Measurements from ENCODE around the gene PTGDS. TPM values are rescaled to one million over a fixed set of nuclear protein-coding genes. Genes with fewer than 3 reads are reported as not detected.
"Not testable (repeated sequence)": the region's sequence is repeated elsewhere in the genome, so short reads cannot be mapped to it uniquely, and the experiment has no call there.

Gene PTGDS
- total RNA-seq, 1 donor from 2014 or later: 3.8 TPM

DNA sequence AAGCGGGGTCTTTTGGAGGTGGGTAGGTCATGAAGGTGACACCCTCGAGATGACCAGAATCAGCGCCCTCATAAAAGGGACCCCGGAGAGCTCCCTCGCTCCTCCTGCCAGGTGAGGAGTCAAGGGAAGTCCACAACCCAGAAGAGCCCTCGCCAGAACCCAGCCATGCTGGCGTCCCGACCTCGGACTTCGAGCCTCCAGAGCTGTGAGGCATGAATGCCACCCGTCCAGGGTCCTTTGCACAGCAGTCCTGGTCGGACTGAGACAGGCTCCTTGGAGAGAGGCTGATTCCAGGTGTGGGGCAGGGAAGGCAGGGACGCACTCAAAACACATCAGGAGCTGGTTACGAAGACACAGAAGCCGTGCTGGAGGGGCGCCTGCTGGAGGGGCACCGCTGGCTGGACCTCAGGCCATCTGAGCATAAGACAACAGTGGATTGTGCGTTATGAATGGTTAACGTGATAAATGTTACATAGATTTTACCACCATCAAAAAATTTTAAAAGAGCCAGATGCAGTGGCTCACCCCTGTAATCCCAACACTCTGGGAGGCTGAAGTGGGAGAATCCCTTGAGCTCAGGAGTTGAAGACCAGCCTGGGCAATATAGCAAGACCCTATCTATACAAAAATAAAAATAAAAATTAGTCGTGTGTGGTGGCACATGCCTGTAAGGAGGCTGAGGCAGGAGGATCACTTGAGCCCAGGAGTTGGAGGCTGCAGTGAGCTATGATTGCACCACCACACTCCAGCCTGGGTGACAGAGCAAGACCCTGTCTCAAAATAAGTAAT is 24.7 kb downstream of the PTGDS start:
- Histone ChIP-seq H3K27me3 (ENCODE audit: control insufficient read depth, insufficient read depth, low read length) (no peaks in the 10 kb centered on the region), H3K4me3 (ENCODE audit: low read depth, low read length) (no peak overlapping the region), H3K36me3 (ENCODE audit: control insufficient read depth, insufficient read depth, low read length) (no peaks in the 10 kb centered on the region)
- no peak for DNase-seq (ENCODE audit: low read depth)
- TF ChIP-seq, protein P1, sequence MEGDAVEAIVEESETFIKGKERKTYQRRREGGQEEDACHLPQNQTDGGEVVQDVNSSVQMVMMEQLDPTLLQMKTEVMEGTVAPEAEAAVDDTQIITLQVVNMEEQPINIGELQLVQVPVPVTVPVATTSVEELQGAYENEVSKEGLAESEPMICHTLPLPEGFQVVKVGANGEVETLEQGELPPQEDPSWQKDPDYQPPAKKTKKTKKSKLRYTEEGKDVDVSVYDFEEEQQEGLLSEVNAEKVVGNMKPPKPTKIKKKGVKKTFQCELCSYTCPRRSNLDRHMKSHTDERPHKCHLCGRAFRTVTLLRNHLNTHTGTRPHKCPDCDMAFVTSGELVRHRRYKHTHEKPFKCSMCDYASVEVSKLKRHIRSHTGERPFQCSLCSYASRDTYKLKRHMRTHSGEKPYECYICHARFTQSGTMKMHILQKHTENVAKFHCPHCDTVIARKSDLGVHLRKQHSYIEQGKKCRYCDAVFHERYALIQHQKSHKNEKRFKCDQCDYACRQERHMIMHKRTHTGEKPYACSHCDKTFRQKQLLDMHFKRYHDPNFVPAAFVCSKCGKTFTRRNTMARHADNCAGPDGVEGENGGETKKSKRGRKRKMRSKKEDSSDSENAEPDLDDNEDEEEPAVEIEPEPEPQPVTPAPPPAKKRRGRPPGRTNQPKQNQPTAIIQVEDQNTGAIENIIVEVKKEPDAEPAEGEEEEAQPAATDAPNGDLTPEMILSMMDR (IDR thresholded peaks at IDR 0.05; ENCODE audit: insufficient read depth, low read length, poor library complexity, severe bottlenecking): no peak

- H3K27me3 ChIP-seq (ENCODE audit: control insufficient read depth, insufficient read depth, low read length): no peaks in the 10 kb centered on the region
- no peak for DNase-seq (ENCODE audit: low read depth)
- H3K36me3 ChIP-seq (ENCODE audit: control insufficient read depth, insufficient read depth, low read length): no peaks in the 10 kb centered on the region
- TF ChIP-seq, protein P1 (IDR thresholded peaks at IDR 0.05; ENCODE audit: insufficient read depth, low read length, poor library complexity, severe bottlenecking): no peak
- no peak overlapping the region for H3K4me3 ChIP-seq (ENCODE audit: low read depth, low read length)
These were observed 25.3 kb downstream of the PTGDS start for GRCh38 chr9:137002646-137003041.

GRCh38 chr9:137004285-137004684 is 27.0 kb downstream of the PTGDS start:
- H3K4me3 ChIP-seq (ENCODE audit: low read depth, low read length); H3K36me3 ChIP-seq (ENCODE audit: control insufficient read depth, insufficient read depth, low read length); DNase-seq (ENCODE audit: low read depth); H3K27me3 ChIP-seq (ENCODE audit: control insufficient read depth, insufficient read depth, low read length): not testable (repeated sequence)
- TF ChIP-seq, protein P1 (IDR thresholded peaks at IDR 0.05; ENCODE audit: insufficient read depth, low read length, poor library complexity, severe bottlenecking): peak; percentile 15

- Histone ChIP-seq H3K27me3 (ENCODE audit: control insufficient read depth, insufficient read depth, low read length) (no peaks in the 10 kb centered on the region), H3K36me3 (ENCODE audit: control insufficient read depth, insufficient read depth, low read length) (no peaks in the 10 kb centered on the region), H3K4me3 (ENCODE audit: low read depth, low read length) (no peak overlapping the region)
- DNase-seq (ENCODE audit: low read depth): no peak
- TF ChIP-seq, protein P1 (IDR thresholded peaks at IDR 0.05; ENCODE audit: insufficient read depth, low read length, poor library complexity, severe bottlenecking): no peak
These were observed 29.1 kb downstream of the PTGDS start for GRCh38 chr9:137006116-137007003.

DNA sequence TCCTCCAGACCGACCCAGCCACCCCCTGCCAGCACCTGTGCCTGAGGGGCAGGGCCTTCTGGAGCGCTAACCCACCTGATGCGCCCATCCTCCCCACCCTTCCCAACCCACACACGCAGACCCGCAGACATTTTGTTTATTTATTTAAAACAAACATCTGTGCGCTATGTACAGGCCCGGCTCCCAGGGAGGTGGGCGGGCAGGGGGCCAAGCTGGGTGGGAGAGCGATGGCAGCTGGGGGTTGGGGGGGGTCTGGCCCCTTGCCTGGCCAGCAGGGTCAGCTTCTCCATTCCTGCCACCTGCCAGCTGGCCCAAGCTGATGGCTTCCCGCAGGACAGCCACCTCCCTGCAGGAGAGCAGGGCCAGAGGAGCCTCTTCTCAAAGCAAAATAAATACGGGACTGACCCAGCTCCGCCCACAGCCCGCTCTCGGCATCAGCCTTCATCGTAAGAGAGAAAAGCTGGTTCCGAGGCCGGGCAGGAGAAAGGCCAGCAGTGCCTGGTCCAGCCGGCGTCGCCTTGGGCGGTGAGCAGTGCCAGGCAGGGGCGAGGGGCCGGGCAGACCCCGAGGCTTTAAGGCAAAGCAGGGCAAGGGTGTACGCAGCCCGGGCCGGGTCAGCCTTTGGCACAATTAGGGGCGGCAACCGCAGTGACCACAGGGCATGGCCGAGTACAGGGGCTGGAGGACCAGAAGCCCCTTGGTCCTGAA is 30.0 kb downstream of the PTGDS start:
- Histone ChIP-seq H3K4me3 (ENCODE audit: low read depth, low read length) (no peak overlapping the region), H3K36me3 (ENCODE audit: control insufficient read depth, insufficient read depth, low read length) (no peaks in the 10 kb centered on the region), H3K27me3 (ENCODE audit: control insufficient read depth, insufficient read depth, low read length) (no peaks in the 10 kb centered on the region)
- TF ChIP-seq, protein P1 (IDR thresholded peaks at IDR 0.05; ENCODE audit: insufficient read depth, low read length, poor library complexity, severe bottlenecking): no peak
- no peak for DNase-seq (ENCODE audit: low read depth)
